NCI-H1092 treated with DMSO at 0.1 percent for 48 hours (cell line): ENCODE measurements around the gene MYLIP.

Experiments used
- DNase-seq: peaks from one replicate; lab custom pipeline; 2025; lab: John Stamatoyannopoulos, UW

Gene MYLIP

GRCh38 chr6:16141514-16141913 is 12.6 kb downstream of the MYLIP start:
- no peak for DNase-seq

DNA sequence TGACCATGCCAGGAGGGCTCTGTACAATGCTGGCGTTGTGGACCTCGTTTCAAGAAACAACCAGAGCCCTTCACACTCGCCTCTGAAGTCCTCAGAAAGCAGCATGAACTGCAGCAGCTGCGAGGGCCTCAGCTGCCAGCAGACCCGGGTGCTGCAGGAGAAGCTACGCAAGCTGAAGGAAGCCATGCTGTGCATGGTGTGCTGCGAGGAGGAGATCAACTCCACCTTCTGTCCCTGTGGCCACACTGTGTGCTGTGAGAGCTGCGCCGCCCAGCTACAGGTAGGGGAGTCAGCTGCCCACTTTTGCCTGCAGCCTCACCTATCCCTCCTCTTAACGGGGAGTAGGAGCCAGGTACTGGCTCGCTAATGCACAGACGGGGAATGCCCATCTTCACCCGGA is 16.2 kb downstream of the MYLIP start:
- DNase-seq, result no peak

DNA sequence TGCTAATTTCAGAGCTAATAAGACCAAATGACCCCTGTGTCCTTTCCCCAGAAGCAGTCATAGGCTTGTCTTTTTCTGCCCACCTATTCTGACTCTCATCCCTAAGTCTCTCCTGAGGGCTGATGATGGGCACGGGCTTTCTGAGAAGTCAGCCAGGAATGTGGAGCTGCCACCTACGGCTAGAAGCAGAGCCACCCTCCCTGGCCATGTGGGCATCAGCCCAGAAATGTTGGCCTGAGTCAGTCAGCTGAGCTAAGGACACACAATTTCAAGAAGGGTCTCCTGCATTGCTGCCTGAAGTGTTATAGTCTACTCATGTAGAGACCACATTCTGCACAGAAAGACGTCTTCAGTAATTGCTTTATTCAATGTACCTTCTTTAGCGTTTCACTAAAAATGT is 17.1 kb downstream of the MYLIP start:
- no peak for DNase-seq

DNA sequence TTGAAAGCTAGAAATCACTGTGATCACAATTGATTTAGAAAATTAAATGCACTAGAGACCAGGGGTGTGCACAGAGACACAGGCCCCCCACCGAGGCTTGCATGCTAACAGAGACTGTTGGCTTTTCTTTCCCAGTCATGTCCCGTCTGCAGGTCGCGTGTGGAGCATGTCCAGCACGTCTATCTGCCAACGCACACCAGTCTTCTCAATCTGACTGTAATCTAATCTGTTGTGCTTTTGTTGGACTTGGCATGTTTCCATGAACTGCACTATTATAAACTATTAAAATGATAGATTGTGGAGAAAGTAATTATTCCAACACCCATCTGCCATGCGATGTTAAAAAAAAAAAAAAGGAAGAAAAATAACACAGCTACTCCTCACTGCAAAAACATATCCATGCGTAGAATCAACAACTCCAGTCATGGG is 17.7 kb downstream of the MYLIP start:
- peak; percentile 44 for DNase-seq

GRCh38 chr6:16148498-16148897 is 19.6 kb downstream of the MYLIP start:
- no peak for DNase-seq

- no peak for DNase-seq
Observed at GRCh38 chr6:16149305-16149704, 20.4 kb downstream of the MYLIP start.

DNA sequence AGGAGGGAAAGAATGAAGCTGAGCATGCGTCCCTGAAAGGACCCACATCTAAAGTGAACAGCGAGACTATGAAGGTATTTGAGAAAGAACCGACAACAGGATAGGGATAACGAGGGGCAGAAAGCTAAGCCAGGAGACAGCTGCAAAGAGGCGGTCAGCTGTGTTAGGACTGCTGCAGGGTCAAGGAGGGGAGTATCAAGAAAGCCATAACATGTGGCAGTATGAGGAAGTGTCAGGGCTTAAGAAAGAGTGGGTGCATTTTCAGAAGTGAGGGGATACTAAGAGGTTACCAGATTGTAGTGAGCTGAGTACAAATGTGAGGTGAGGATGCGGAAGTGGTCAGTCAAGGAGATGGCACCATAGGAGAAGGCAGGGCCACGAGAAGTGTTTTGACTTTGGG is 21.2 kb downstream of the MYLIP start:
- DNase-seq, result no peak

- DNase-seq, result no peak
Observed at GRCh38 chr6:16153211-16153820, 24.4 kb downstream of the MYLIP start.

DNA sequence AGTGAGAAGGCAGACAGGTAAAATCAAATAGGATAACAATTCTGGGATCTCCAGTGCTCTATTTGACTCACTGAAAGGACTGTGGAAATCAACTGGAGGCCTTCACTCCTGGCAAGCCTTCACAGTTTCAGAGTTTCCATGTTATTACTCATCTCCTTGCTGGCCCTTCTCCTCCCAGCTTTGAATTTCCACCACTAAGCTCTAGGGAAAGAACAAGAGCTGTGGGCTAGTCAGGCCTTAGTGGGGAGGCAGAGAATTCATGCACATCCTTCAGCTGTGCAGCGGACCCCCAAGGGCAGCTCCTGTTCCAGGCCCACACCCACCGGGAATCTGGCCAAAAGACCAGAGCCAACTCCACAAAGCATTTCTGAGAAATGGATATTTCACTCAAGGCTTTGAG is 26.0 kb downstream of the MYLIP start:
- no peak for DNase-seq

DNA sequence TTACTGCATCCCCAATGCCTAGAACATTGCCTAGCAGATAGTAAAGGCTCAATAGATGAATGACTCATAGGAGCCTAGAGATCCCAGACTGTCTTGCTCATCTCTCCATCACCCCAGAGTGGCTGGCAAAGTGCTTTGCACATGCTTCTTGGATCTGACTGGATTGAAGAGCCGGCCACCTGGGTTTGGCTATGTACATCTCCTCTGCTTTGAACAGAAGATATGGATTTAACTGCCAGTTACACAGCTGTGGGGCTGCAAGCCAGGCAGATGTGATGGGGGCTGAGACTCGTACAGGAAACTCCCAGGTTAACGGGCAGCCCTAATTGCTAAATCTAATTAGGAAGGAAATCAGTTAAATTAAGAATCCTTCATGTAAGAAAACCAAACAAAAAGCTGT is 28.6 kb downstream of the MYLIP start:
- DNase-seq, result no peak

- peak; percentile 26 for DNase-seq
Observed at GRCh38 chr6:16157909-16158308, 29.0 kb downstream of the MYLIP start.

- DNase-seq, result no peak
Observed at GRCh38 chr6:16158943-16159557, 30.2 kb downstream of the MYLIP start.

- no peak for DNase-seq
Observed at GRCh38 chr6:16160794-16161193, 31.9 kb downstream of the MYLIP start.

- DNase-seq, result no peak
Observed at GRCh38 chr6:16162003-16162402, 33.1 kb downstream of the MYLIP start.

GRCh38 chr6:16163066-16163465 is 34.2 kb downstream of the MYLIP start:
- DNase-seq, result no peak

- DNase-seq, result no peak
Observed at GRCh38 chr6:16163535-16164300, 34.8 kb downstream of the MYLIP start.

DNA sequence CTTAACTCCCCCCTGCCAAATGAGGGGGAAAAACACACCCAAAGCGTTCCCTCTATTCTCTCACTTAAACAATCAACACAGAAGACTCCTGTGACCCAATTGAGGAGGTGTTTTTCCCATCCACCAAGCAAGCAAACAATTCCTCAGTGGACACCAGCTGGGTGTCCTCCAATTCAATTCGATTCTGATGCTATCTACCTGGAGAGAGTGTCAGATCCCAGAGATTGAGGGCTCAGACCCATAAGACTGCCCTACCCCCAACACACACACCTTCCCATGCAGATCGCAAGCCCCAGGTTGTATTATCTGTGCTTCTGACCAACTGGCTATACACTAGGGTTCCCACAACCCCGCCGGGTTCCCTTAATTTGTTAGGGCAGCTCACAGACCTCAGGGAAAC is 36.8 kb downstream of the MYLIP start:
- DNase-seq, result no peak

DNA sequence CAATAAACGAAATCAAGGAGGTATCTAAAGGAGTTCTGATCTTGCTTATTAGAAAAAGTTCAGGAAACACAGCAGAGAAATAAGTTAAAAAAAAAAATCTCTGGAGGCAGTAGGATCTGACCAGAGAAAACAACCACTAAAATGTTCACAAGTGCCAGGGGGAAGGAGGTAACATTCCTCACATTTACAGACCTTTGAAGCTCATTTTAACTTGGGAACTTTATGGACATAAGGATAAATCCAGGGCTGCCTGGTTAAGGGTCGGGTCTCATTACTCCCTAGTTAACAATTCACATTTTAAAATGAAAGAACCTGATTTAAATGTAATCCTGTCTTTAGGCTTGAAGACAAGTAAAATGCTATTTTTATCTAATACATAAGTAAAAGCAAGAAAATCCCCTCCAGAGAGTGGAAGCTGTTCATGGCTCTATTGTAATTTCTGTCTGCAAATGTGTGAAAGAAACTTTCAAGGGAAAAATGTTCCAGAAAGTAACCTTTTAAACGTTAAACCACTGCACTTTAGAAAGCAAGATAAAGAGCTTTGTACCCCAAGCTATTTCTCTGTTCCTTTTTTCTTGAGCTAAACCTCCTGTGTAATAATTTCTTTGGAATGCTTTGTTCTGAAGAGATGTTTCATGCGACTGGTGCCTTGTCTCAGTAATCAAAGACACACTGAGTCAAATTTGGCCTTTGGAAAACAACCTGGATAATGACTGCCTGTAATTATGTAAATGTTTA is 38.2 kb downstream of the MYLIP start:
- DNase-seq, result no peak

GRCh38 chr6:16168121-16168520 is 39.2 kb downstream of the MYLIP start:
- DNase-seq, result no peak

DNA sequence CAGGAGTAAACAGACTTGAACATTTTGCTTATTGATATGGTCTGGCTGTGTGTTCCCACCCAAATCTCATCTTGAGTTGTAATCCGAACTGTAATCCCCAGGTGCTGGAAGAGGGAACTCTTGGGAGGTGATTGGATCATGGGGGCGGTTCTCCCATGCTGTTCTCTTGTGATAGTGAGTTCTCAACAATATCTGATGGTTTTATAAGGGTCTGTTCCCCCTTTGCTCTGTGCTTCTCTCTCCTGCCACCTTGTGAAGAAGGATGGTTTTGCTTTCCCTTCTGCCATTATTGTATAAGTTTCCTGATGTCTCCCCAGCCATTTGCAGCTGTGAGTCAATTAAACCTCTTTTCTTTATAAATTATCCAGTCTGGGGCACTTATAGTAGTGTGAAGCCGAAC is 40.0 kb downstream of the MYLIP start:
- peak; percentile 8 for DNase-seq

GRCh38 chr6:16171400-16171799 is 42.5 kb downstream of the MYLIP start:
- no peak for DNase-seq

GRCh38 chr6:16173167-16173940 is 44.5 kb downstream of the MYLIP start:
- no peak for DNase-seq
